Hepatocyte (in vitro differentiated cells): ENCODE measurements around the gene IGFALS. TPM values are rescaled to one million over a fixed set of nuclear protein-coding genes. Genes with fewer than 3 reads are reported as not detected.

ENCODE experiments used
- DNase-seq: peaks from one replicate; pipeline ENCODE4 v3.0.0-alpha.2; 2016; ENCODE audit warnings: low spot score
- H2AFZ ChIP-seq: fragments of 200-600 bp; sonication (generic); 2 replicates; pipeline ENCODE4 v1.6.0; 2016; ENCODE audit warnings: antibody characterized with exemption, mild to moderate bottlenecking
- H3K27ac ChIP-seq: fragments of 200-600 bp; sonication (generic); 2 replicates; pipeline ENCODE4 v1.5.1; 2016; ENCODE audit warnings: mild to moderate bottlenecking
- H3K27me3 ChIP-seq: fragments of 200-600 bp; sonication (generic); 2 replicates; pipeline ENCODE4 v1.6.1; 2016
- H3K36me3 ChIP-seq: fragments of 200-600 bp; sonication (generic); replicated peaks from 2 replicates; pipeline ENCODE4 v1.5.1; 2016; ENCODE audit warnings: low read depth; ENCODE audit not compliant: insufficient read depth
- H3K4me1 ChIP-seq: fragments of 200-600 bp; sonication (generic); 2 replicates; pipeline ENCODE4 v1.5.1; 2016; ENCODE audit warnings: mild to moderate bottlenecking, moderate library complexity; ENCODE audit not compliant: insufficient read depth
- H3K4me2 ChIP-seq: fragments of 200-600 bp; sonication (generic); 2 replicates; pipeline ENCODE4 v1.6.0; 2016
- H3K4me3 ChIP-seq: fragments of 200-600 bp; sonication (generic); 2 replicates; pipeline ENCODE4 v1.5.1; 2016; ENCODE audit warnings: mild to moderate bottlenecking
- H3K79me2 ChIP-seq: fragments of 200-600 bp; sonication (generic); 2 replicates; pipeline ENCODE4 v1.6.0; 2017; ENCODE audit warnings: mild to moderate bottlenecking
- H3K9me2 ChIP-seq: fragments of 200-600 bp; sonication (generic); replicated peaks from 2 replicates; pipeline ENCODE4 v1.6.0; 2017; ENCODE audit warnings: mild to moderate bottlenecking; ENCODE audit not compliant: insufficient read depth
- H3K9me3 ChIP-seq: fragments of 200-600 bp; sonication (generic); 2 replicates; pipeline ENCODE4 v1.5.1; 2016; ENCODE audit warnings: low read depth, mild to moderate bottlenecking
- H4K20me1 ChIP-seq: fragments of 200-600 bp; sonication (generic); 2 replicates; pipeline ENCODE4 v1.6.0; 2016; ENCODE audit warnings: mild to moderate bottlenecking; ENCODE audit not compliant: insufficient read depth, poor library complexity, severe bottlenecking
- EZH2 ChIP-seq: fragments of 200-600 bp; sonication (generic); IDR thresholded peaks from 2 replicates; pipeline ENCODE4 v1.6.1; 2016; ENCODE audit warnings: antibody characterized with exemption, mild to moderate bottlenecking, borderline replicate concordance
- EZH2phosphoT487 ChIP-seq: fragments of 200-600 bp; sonication (generic); IDR thresholded peaks from one replicate; pipeline ENCODE4 v1.6.1; 2018; ENCODE audit warnings: antibody characterized with exemption, mild to moderate bottlenecking, low read depth, moderate library complexity; ENCODE audit not compliant: unreplicated experiment, severe bottlenecking
- WGBS: methylation state at CpG from one replicate; pipeline ENCODE4 v1.1.6; 2016; ENCODE audit warnings: low lambda C conversion rate; ENCODE audit errors: missing lambda C conversion rate; 5-methylcytosine and 5-hydroxymethylcytosine counted together
- polyA plus RNA-seq: library from polyadenylated mRNA; unstranded; fragments of >200 nt; fragmentation: Nextera tagmentation; extraction: Ambion mirVana; gene quantifications from 2 replicates; pipeline ENCODE4 v1.2.1, GENCODE V29; 2016
- total RNA-seq: library from RNA; depleted of rRNA; stranded (reverse); fragments of >200 nt; gene quantifications from 2 replicates; pipeline ENCODE4 v1.2.3, GENCODE V29; 2014
- TF ChIP-seq, protein P1 (sequence below): fragments of 200-600 bp; sonication (generic); IDR thresholded peaks from 2 replicates; pipeline ENCODE4 v1.5.1; 2016; ENCODE audit warnings: antibody characterized with exemption, mild to moderate bottlenecking; ENCODE audit not compliant: poor library complexity

IGFALS gene
- total and polyA plus RNA-seq, 2 experiments from 2014 or later, result 11.2 to 12.6 TPM

DNA sequence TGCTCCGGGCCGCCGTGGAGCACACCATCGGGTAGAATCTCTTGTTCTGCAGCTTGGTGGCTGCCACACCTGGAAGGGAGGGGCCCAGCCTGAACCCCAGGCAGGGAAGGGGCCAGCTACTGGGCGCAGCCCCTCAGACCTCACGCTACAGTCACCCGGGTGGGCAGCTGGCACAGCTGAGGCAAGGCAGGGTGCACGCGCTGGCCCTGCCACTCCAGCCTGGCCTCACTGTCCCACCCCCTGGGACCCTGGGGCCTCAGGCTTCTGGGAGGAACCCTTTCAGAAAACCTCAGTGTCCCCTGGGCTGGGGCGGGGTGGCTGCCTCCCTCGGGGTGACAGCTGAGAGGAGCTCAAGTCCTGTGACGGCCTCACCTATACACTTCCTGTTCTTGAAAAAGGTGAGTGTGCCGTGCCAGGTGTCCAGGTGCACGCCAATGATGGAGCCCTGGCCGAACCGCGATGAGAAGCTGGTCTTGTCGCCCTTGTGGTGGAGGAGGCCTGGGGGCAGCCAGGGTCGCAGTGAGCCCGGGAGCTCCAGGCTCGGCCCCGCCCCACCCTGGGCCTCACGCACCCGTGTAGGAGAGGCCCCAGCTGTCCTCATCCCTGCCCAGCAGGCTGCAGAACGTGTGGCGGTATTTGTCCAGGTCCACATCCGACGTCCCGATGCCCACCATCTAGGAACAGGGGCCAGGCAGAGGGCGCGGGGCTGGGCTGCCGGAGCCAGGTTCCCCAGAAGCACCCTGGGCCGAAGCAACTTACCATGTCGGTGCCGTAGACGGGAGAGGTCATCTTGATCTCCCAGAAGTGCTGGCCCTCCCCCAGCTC lies 15.9 kb downstream of the IGFALS start:
- Histone ChIP-seq H3K4me1 (peaks cover 18% of the 10 kb centered on the region), H3K27me3 (no peaks in the 10 kb centered on the region), H2AFZ (no peak overlapping the region), H4K20me1 (peaks cover 18% of the 10 kb centered on the region), H3K79me2 (peaks cover 41% of the 10 kb centered on the region), H3K36me3 (no peaks in the 10 kb centered on the region), H3K4me2 (no peak overlapping the region), H3K9me3 (no peaks in the 10 kb centered on the region), H3K27ac (no peak overlapping the region), H3K9me2 (no peaks in the 10 kb centered on the region), H3K4me3 (no peak overlapping the region)
- no peak for TF ChIP-seq EZH2
- 90% methylated on average over 35 of the region's 36 CpGs for WGBS
- no peak for DNase-seq

DNA sequence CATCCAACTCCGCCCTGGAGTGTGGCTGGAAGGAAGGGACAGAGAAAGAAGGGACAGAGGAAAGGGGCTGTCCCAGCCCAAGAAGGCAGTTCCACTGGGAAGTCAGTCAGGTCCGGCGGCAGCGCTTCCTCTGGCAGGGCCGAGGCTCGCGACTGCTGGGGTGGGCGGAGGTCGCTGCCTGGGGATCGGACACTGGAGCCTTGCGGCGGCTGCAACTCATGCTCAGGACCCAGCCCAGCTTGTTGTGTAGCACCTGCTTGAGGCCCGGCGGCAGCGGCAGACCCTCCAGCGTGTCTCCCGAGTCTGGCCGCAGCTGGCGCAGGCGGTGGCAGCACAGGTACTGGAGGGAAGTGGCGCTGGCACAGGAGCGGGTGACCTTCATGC lies 16.5 kb downstream of the IGFALS start:
- Histone ChIP-seq H4K20me1 (peaks cover 24% of the 10 kb centered on the region), H3K27ac (no peak overlapping the region), H2AFZ (no peak overlapping the region), H3K4me3 (no peak overlapping the region), H3K9me2 (no peaks in the 10 kb centered on the region), H3K4me2 (no peak overlapping the region), H3K4me1 (peaks cover 20% of the 10 kb centered on the region), H3K9me3 (no peaks in the 10 kb centered on the region), H3K79me2 (peaks cover 47% of the 10 kb centered on the region), H3K36me3 (no peaks in the 10 kb centered on the region), H3K27me3 (no peaks in the 10 kb centered on the region)
- DNase-seq, result no peak
- TF ChIP-seq, protein P1, sequence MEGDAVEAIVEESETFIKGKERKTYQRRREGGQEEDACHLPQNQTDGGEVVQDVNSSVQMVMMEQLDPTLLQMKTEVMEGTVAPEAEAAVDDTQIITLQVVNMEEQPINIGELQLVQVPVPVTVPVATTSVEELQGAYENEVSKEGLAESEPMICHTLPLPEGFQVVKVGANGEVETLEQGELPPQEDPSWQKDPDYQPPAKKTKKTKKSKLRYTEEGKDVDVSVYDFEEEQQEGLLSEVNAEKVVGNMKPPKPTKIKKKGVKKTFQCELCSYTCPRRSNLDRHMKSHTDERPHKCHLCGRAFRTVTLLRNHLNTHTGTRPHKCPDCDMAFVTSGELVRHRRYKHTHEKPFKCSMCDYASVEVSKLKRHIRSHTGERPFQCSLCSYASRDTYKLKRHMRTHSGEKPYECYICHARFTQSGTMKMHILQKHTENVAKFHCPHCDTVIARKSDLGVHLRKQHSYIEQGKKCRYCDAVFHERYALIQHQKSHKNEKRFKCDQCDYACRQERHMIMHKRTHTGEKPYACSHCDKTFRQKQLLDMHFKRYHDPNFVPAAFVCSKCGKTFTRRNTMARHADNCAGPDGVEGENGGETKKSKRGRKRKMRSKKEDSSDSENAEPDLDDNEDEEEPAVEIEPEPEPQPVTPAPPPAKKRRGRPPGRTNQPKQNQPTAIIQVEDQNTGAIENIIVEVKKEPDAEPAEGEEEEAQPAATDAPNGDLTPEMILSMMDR, result no peak
- TF ChIP-seq EZH2phosphoT487 (no peak), EZH2 (no peak)
- 96% methylated on average over 22 of the region's 22 CpGs for WGBS

DNA sequence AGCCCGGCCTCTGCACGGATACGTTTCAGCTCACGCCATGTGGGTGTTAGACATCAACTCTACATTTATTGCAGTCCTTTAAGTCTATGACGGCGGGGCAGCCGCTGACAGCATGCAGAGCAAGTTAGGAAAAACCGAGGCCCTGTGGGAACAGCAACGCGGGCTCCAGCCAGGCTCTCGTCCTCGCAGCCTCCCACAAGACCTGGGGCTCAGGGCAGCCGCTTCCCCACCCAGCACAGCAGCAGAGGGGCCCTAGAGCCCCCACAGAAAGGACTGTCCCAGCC lies 16.9 kb downstream of the IGFALS start:
- no peaks in the 10 kb centered on the region for H3K9me3 ChIP-seq
- peaks cover 47% of the 10 kb centered on the region for H3K79me2 ChIP-seq
- 95% methylated on average over 13 of the region's 13 CpGs for WGBS
- no peak overlapping the region for H2AFZ ChIP-seq
- H3K36me3 ChIP-seq, result no peaks in the 10 kb centered on the region
- peaks cover 24% of the 10 kb centered on the region for H3K4me1 ChIP-seq
- H3K27me3 ChIP-seq, result no peaks in the 10 kb centered on the region
- H3K9me2 ChIP-seq, result no peaks in the 10 kb centered on the region
- no peak overlapping the region for H3K4me3 ChIP-seq
- DNase-seq, result no peak
- no peak for TF ChIP-seq EZH2
- no peak for TF ChIP-seq EZH2phosphoT487
- TF ChIP-seq, protein P1, result no peak
- peaks cover 24% of the 10 kb centered on the region for H4K20me1 ChIP-seq
- H3K27ac ChIP-seq, result no peak overlapping the region
- H3K4me2 ChIP-seq, result no peak overlapping the region

DNA sequence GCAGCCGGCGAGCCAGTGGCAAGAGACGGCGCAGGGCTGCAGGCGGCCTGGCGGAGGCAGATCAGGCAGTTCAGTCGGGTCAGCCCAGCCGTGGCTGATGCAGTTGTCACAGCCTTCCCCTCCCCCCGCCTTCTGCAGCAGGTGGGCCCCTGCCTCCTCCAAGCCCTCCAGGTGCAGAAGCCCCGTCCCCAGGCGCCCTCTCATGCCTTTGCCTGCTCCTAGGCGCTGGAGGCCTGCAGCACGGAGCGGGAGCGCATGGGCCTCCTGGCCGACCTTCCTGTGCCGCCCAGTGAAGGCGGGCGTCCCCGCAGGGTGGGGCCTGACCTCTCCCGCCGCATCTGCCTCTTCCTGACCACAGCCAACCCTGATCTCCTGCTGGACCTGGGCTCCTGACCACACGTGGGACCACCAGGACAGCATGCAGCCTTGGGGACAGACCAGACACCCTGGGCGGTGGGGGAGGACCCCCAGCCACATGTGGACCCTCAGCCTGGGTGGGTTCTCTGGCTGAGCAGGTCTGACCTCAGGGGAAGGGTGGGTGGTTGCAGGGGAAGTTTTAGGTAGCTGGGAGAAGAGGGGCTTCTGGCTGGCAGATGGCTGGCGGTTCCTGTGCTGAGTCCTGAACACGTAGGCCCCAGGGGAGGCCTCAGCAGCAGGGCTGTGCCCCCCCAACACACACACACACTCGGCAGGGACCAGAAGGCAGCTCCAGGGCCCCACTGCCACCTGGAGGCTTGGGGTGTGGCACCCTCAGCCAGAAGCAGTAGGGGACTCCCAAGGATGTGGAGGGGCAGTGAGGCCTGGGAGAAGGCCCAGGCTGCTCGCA lies 17.4 kb downstream of the IGFALS start:
- Histone ChIP-seq H3K27ac (no peak overlapping the region), H2AFZ (no peak overlapping the region)

More for the DNA sequence above, 17.4 kb downstream of the IGFALS start:
- Histone ChIP-seq H3K79me2 (peaks cover 42% of the 10 kb centered on the region), H3K4me2 (no peak overlapping the region), H4K20me1 (peaks cover 20% of the 10 kb centered on the region), H3K4me3 (no peak overlapping the region), H3K4me1 (peaks cover 20% of the 10 kb centered on the region), H3K27me3 (no peaks in the 10 kb centered on the region), H3K36me3 (no peaks in the 10 kb centered on the region), H3K9me3 (no peaks in the 10 kb centered on the region), H3K9me2 (no peaks in the 10 kb centered on the region)
- WGBS, result 92% methylated on average over 24 of the region's 28 CpGs
- DNase-seq, result no peak
- TF ChIP-seq, protein P1, result no peak
- TF ChIP-seq EZH2phosphoT487 (no peak), EZH2 (no peak)
